Glutamatergic neuron (in vitro differentiated cells): Measurements from ENCODE around the gene CWH43. TPM values are rescaled to one million over a fixed set of nuclear protein-coding genes. Genes with fewer than 3 reads are reported as not detected.
"Not testable (repeated sequence)": the region's sequence is repeated elsewhere in the genome, so short reads cannot be mapped to it uniquely, and the experiment has no call there.

Source experiments
- DNase-seq: peaks from one replicate; pipeline ENCODE4 v3.0.0; 2022
- H3K27ac Mint-ChIP-seq: one replicate; pipeline ENCODE4 v1.8.0; 2020; ENCODE audit warnings: mild to moderate bottlenecking, mixed read lengths, inconsistent platforms; ENCODE audit not compliant: unreplicated experiment
- H3K27me3 Mint-ChIP-seq: one replicate; pipeline ENCODE4 v1.8.0; 2020; ENCODE audit warnings: mild to moderate bottlenecking, moderate library complexity, mixed read lengths, inconsistent platforms; ENCODE audit not compliant: unreplicated experiment
- H3K36me3 Mint-ChIP-seq: one replicate; pipeline ENCODE4 v1.8.0; 2020; ENCODE audit warnings: mild to moderate bottlenecking, mixed read lengths, inconsistent platforms; ENCODE audit not compliant: unreplicated experiment
- H3K4me1 Mint-ChIP-seq: one replicate; pipeline ENCODE4 v1.8.0; 2020; ENCODE audit warnings: mild to moderate bottlenecking, low read depth, mixed read lengths, inconsistent platforms; ENCODE audit not compliant: unreplicated experiment
- H3K4me3 Mint-ChIP-seq: one replicate; pipeline ENCODE4 v1.8.0; 2020; ENCODE audit warnings: mild to moderate bottlenecking, mixed read lengths, inconsistent platforms; ENCODE audit not compliant: unreplicated experiment
- H3K9me3 Mint-ChIP-seq: one replicate; pipeline ENCODE4 v1.8.0; 2020; ENCODE audit warnings: mild to moderate bottlenecking, moderate library complexity, mixed read lengths, inconsistent platforms; ENCODE audit not compliant: unreplicated experiment
- total RNA-seq: library from RNA; stranded (reverse); fragmentation: NEBNext Ultra II Directional; extraction: Animal tissue kit (Norgen Biotek cat#: 25700); gene quantifications from one replicate; pipeline ENCODE4 v1.2.1, GENCODE V29; 2021; ENCODE audit not compliant: unreplicated experiment

Gene CWH43
- total RNA-seq, 1 donor from 2014 or later = not detected

DNA sequence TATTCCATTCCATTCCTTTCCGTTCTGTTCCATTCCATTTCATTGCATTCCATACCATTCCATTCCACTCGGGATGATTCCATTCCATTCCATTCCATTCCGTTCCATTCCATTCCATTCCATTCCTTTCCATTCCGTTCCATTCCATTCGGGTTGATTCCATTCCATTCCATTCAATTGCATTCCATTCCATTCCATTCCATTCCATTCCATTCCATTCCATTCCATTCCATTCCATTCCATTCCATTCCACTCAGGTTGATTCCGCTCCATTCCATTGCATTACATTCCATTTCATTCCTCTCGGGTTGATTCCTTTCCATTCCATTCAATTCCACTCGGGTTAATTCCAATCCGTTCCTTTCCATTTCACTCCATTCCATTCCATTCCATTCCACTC lies 111.0 kb downstream of the CWH43 start:
- Mint-ChIP-seq H3K36me3 (peaks cover 48% of the 10 kb centered on the region), H3K27me3 (peaks cover 46% of the 10 kb centered on the region), H3K9me3 (peaks cover 53% of the 10 kb centered on the region)
- H3K27ac Mint-ChIP-seq, DNase-seq, H3K4me1 Mint-ChIP-seq, H3K4me3 Mint-ChIP-seq: not testable (repeated sequence)

DNA sequence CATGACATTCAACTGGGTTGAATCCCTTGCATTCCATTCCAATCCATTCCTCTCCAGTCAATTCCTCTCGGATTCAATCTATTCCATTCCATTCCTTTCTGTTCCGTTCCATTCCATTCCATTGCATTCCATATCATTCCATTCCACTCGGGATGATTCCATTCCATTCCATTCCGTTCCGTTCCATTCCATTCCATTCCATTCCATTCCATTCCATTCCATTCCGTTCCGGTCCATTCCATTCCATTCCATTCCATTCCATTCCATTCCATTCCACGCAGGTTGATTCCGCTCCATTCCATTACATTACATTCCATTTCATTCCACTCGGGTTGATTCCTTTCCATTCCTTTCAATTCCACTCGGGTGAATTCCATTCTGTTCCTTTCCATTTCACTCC lies 111.4 kb downstream of the CWH43 start:
- Mint-ChIP-seq H3K27me3 (peaks cover 46% of the 10 kb centered on the region), H3K9me3 (peaks cover 53% of the 10 kb centered on the region), H3K36me3 (peaks cover 48% of the 10 kb centered on the region)
- H3K27ac Mint-ChIP-seq, H3K4me1 Mint-ChIP-seq, DNase-seq, H3K4me3 Mint-ChIP-seq: not testable (repeated sequence)

DNA sequence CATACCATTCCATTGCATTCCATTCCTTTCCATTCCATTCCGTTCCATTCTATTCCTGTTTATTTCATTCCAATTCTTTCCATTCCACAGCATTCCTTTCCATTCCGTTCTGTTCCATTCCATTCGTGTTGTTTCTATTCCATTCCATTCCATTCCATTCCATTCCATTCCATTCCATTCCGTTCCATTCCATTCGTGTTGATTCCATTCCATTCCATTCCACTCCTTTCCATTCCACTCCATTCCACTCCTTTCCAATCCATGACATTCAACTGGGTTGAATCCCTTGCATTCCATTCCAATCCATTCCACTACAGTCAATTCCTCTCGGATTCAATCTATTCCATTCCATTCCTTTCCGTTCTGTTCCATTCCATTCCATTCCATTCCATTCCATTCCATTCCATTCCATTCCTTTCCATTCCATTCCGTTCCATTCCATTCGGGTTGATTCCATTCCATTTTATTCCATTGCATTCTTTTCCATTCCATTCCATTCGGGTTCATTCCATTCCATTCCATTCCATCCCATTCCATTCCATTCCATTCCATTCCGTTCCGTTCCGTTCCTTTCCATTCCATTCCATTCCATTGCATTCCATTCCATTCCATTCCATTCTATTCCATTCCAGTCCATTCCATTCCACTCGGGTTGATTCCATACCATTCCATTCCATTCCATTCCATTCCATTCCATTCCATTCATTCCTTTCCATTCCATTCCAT lies 112.1 kb downstream of the CWH43 start:
- H3K4me1 Mint-ChIP-seq, DNase-seq, H3K4me3 Mint-ChIP-seq: not testable (repeated sequence)
- Mint-ChIP-seq H3K36me3 (peaks cover 48% of the 10 kb centered on the region), H3K27ac (peak overlapping the region; percentile 0), H3K27me3 (peaks cover 48% of the 10 kb centered on the region), H3K9me3 (peaks cover 54% of the 10 kb centered on the region)

GRCh38 chr4:49099831-49100444 lies 113.9 kb downstream of the CWH43 start:
- not testable (repeated sequence) for DNase-seq, H3K27ac Mint-ChIP-seq, H3K4me1 Mint-ChIP-seq, H3K4me3 Mint-ChIP-seq
- H3K36me3 Mint-ChIP-seq = peaks cover 55% of the 10 kb centered on the region
- peaks cover 68% of the 10 kb centered on the region for H3K9me3 Mint-ChIP-seq
- H3K27me3 Mint-ChIP-seq = peaks cover 52% of the 10 kb centered on the region

- DNase-seq, H3K4me1 Mint-ChIP-seq, H3K4me3 Mint-ChIP-seq: not testable (repeated sequence)
- Mint-ChIP-seq H3K27ac (peak overlapping the region; percentile 0), H3K27me3 (peaks cover 56% of the 10 kb centered on the region), H3K36me3 (peaks cover 55% of the 10 kb centered on the region), H3K9me3 (peaks cover 73% of the 10 kb centered on the region)
Measured at GRCh38 chr4:49102344-49102898, 116.3 kb downstream of the CWH43 start.

DNA sequence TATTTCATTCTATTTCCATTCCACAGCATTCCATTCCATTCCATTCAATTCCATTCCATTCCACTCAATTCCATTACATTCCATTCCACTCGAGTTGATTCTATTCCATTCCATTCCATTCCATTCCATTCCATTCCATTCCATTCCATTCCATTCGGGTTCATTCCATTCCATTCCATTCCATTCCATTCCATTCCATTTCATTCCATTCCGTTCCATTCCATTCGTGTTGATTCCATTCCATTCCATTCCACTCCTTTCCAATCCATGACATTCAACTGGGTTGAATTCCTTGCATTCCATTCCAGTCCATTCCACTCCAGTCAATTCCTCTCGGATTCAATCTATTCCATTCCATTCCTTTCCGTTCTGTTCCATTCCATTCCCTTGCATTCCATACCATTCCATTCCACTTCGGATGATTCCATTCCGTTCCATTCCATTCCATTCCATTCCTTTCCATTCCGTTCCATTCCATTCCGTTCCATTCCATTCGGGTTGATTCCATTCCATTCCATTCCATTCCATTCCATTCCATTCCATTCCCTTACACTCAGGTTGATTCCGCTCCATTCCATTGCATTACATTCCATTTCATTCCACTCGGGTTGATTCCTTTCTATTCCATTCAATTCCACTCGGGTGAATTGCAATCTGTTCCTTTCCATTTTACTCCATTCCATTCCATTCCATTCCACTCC lies 117.5 kb downstream of the CWH43 start:
- not testable (repeated sequence) for H3K4me1 Mint-ChIP-seq, H3K4me3 Mint-ChIP-seq, H3K27ac Mint-ChIP-seq
- H3K9me3 Mint-ChIP-seq = peaks cover 73% of the 10 kb centered on the region
- peak; percentile 7 for DNase-seq
- peaks cover 55% of the 10 kb centered on the region for H3K27me3 Mint-ChIP-seq
- H3K36me3 Mint-ChIP-seq = peaks cover 55% of the 10 kb centered on the region

DNA sequence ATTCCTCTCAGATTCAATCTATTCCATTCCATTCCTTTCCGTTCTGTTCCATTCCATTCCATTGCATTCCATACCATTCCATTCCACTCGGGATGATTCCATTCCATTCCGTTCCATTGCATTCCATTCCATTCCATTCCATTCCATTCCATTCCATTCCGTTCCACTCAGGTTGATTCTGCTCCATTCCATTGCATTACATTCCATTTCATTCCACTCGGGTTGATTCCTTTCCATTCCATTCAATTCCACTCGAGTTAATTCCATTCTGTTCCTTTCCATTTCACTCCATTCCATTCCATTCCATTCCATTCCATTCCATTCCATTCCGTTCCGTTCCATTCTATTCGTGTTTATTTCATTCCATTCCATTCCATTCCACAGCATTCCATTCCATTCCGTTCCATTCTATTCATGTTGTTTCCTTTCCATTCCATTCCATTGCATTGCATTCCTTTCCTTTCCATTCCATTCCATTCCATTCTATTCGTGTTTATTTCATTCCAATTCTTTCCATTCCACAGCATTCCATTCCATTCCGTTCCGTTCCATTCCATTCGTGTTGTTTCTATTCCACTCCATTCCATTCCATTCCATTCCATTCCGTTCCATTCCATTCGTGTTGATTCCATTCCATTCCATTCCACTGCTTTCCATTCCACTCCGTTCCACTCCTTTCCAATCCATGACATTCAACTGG lies 118.3 kb downstream of the CWH43 start:
- H3K27ac Mint-ChIP-seq, DNase-seq, H3K4me1 Mint-ChIP-seq, H3K4me3 Mint-ChIP-seq: not testable (repeated sequence)
- Mint-ChIP-seq H3K27me3 (peaks cover 50% of the 10 kb centered on the region), H3K9me3 (peaks cover 67% of the 10 kb centered on the region), H3K36me3 (peaks cover 49% of the 10 kb centered on the region)

DNA sequence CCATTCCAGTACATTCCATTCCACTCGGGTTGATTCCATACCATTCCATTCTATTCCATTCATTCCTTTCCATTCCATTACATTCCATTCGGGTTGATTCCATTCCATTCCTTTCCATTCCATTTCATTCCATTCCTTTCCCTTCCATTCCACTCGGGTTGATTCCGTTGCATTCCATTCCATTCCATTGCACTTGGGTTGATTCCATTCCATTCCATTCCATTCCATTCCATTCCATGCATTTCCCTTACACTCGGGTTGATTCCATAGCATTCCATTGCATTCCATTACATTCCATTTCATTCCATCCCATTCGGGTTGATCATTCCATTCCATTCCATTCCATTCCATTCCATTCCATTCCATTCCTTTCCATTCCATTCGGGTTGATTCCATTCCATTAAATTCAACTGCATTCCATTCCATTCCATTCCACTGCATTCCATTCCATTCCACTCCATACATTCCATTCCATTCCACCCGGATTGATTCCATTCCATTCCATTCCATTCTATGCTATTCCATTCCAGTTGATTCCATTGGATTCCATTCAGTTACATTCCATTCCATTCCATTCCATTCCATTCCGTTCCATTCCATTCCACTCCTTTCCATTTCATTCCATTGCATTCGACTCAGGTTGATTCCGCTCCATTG lies 119.3 kb downstream of the CWH43 start:
- not testable (repeated sequence) for DNase-seq, H3K4me3 Mint-ChIP-seq, H3K4me1 Mint-ChIP-seq
- Mint-ChIP-seq H3K27me3 (peaks cover 47% of the 10 kb centered on the region), H3K27ac (peak overlapping the region; percentile 0), H3K9me3 (peaks cover 69% of the 10 kb centered on the region), H3K36me3 (peaks cover 50% of the 10 kb centered on the region)

DNA sequence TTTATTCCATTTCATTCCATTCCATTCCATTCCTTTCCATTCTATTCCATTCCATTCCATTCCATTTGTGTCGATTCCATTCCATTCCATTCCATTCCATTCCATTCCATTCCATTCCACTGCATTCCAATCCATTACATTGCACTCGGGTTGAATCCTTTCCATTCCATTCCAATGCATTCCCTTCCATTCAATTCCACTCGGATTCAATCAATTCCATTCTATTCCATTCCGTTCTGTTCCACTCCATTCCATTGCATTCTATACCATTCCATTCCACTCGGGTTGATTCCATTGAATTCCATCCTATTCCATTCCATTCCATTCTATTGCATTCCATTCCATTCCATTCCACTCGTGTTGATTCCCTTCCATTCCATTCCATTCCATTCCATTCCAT lies 121.2 kb downstream of the CWH43 start:
- not testable (repeated sequence) for H3K27ac Mint-ChIP-seq, H3K4me1 Mint-ChIP-seq, DNase-seq, H3K4me3 Mint-ChIP-seq
- Mint-ChIP-seq H3K27me3 (peaks cover 49% of the 10 kb centered on the region), H3K9me3 (peaks cover 76% of the 10 kb centered on the region), H3K36me3 (peaks cover 57% of the 10 kb centered on the region)

- Mint-ChIP-seq H3K27me3 (peaks cover 42% of the 10 kb centered on the region), H3K9me3 (peaks cover 70% of the 10 kb centered on the region), H3K36me3 (peaks cover 50% of the 10 kb centered on the region)
- not testable (repeated sequence) for H3K4me3 Mint-ChIP-seq, H3K27ac Mint-ChIP-seq, H3K4me1 Mint-ChIP-seq, DNase-seq
Measured at GRCh38 chr4:49108183-49108978, 122.3 kb downstream of the CWH43 start.
